Measurements from ENCODE around the gene YTHDF1.
A peak's percentile ranks its signal among the peaks of the same experiment; 100 is the strongest.

YTHDF1 gene

GRCh38 chr20:63236116-63236837 is 20.3 kb upstream of the YTHDF1 start:
- no peak overlapping the region for H3K4me3 ChIP-seq (ENCODE audit: low read depth, low read length)
- no peaks in the 10 kb centered on the region for H3K79me2 ChIP-seq
- no peaks in the 10 kb centered on the region for H3K4me1 ChIP-seq
- H3K27ac ChIP-seq: no peak overlapping the region
- TF ChIP-seq CTCF (IDR thresholded peaks at IDR 0.05): no peak
- H3K27me3 ChIP-seq (ENCODE audit: control insufficient read depth, insufficient read depth, low read length): no peaks in the 10 kb centered on the region
- H3K9ac ChIP-seq: no peak overlapping the region
- H2AFZ ChIP-seq: no peak overlapping the region
- H3K4me2 ChIP-seq (ENCODE audit: low read length): no peak overlapping the region
- no peaks in the 10 kb centered on the region for H3K9me3 ChIP-seq (ENCODE audit: control insufficient read depth, low read length)
- no peaks in the 10 kb centered on the region for H3K36me3 ChIP-seq (ENCODE audit: control insufficient read depth, insufficient read depth, low read length)

GRCh38 chr20:63235399-63235983 is 19.6 kb upstream of the YTHDF1 start, which contains the start of gene BIRC7:
BIRC7 (plus strand) TSS chr20:63235905; CDS start chr20:63236097, 192 bp downstream.
- Histone ChIP-seq H3K79me2 (no peaks in the 10 kb centered on the region), H3K4me2 (ENCODE audit: low read length) (no peak within 1 kb of the TSS), H3K9me3 (ENCODE audit: control insufficient read depth, low read length) (no peaks in the 10 kb centered on the region), H2AFZ (no peak within 1 kb of the TSS), H3K36me3 (ENCODE audit: control insufficient read depth, insufficient read depth, low read length) (no peaks in the 10 kb centered on the region), H3K9ac (no peak within 1 kb of the TSS), H3K27ac (no peak within 1 kb of the TSS), H3K4me1 (no peaks in the 10 kb centered on the region), H3K27me3 (ENCODE audit: control insufficient read depth, insufficient read depth, low read length) (no peaks in the 10 kb centered on the region), H3K4me3 (ENCODE audit: low read depth, low read length) (no peak within 1 kb of the TSS)
- no peak for TF ChIP-seq CTCF (IDR thresholded peaks at IDR 0.05)

- Histone ChIP-seq H3K79me2 (no peaks in the 10 kb centered on the region), H3K36me3 (ENCODE audit: control insufficient read depth, insufficient read depth, low read length) (no peaks in the 10 kb centered on the region), H3K4me1 (no peaks in the 10 kb centered on the region), H3K4me2 (ENCODE audit: low read length) (no peak overlapping the region), H3K27ac (no peak overlapping the region), H2AFZ (no peak overlapping the region), H3K27me3 (ENCODE audit: control insufficient read depth, insufficient read depth, low read length) (no peaks in the 10 kb centered on the region), H3K9ac (no peak overlapping the region), H3K9me3 (ENCODE audit: control insufficient read depth, low read length) (no peaks in the 10 kb centered on the region), H3K4me3 (ENCODE audit: low read depth, low read length) (no peak overlapping the region)
- TF ChIP-seq CTCF (IDR thresholded peaks at IDR 0.05): peak; percentile 70
Measured at GRCh38 chr20:63234693-63235398, 18.9 kb upstream of the YTHDF1 start.

GRCh38 chr20:63233924-63234323 is 18.0 kb upstream of the YTHDF1 start:
- Histone ChIP-seq H3K4me3 (ENCODE audit: low read depth, low read length) (no peak overlapping the region), H3K4me2 (ENCODE audit: low read length) (no peak overlapping the region), H2AFZ (no peak overlapping the region), H3K79me2 (no peaks in the 10 kb centered on the region), H3K9ac (no peak overlapping the region), H3K27ac (no peak overlapping the region), H3K36me3 (ENCODE audit: control insufficient read depth, insufficient read depth, low read length) (no peaks in the 10 kb centered on the region), H3K27me3 (ENCODE audit: control insufficient read depth, insufficient read depth, low read length) (no peaks in the 10 kb centered on the region), H3K4me1 (no peaks in the 10 kb centered on the region), H3K9me3 (ENCODE audit: control insufficient read depth, low read length) (no peaks in the 10 kb centered on the region)
- TF ChIP-seq CTCF (IDR thresholded peaks at IDR 0.05): no peak
